SKM-1 (cell line): ENCODE results near the gene TNFRSF19.

Experiments used
- DNase-seq: peaks from one replicate; lab custom pipeline; 2025; ENCODE audit not compliant: unreplicated experiment; lab: John Stamatoyannopoulos, UW

The TNFRSF19 gene

DNA sequence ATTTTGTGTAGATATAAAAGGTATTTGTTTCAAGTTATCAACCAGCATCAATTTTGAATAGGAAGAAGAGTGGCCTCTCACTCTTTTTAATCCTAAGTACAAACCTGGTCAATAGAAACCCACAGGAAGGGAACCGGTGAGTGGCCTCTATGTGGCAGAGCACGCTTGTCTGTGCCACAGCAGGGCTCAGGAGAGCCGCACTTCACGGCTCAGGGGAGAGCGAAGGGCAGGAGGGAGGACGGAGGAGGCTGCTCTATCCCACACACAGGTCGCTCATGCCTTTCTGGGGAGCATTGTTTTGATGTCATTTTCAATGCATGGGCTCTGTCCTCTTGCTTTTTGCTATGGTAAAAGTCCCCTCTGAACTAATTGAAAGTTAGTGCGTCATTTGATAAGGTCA, 57.2 kb downstream of the TNFRSF19 start:
- DNase-seq: no peak

DNA sequence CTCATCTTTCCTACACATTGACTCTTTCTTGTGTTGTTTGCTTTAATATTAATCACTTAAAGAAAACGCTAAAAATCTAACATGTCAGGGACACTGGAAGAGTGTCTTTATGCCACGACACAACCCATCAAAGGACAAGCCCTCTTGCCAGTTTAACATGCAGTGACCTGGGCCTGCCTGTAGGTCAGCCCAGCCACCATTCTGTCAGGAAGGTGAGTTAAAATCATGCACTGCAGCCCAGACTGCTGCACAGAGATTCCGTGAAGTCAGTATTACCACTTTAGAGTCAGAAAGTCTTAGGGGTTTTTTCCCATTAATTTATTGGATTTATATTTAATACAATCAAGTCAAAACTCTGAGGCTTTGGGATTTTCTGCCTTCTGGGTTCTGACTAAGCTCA, 58.0 kb downstream of the TNFRSF19 start:
- no peak for DNase-seq

DNA sequence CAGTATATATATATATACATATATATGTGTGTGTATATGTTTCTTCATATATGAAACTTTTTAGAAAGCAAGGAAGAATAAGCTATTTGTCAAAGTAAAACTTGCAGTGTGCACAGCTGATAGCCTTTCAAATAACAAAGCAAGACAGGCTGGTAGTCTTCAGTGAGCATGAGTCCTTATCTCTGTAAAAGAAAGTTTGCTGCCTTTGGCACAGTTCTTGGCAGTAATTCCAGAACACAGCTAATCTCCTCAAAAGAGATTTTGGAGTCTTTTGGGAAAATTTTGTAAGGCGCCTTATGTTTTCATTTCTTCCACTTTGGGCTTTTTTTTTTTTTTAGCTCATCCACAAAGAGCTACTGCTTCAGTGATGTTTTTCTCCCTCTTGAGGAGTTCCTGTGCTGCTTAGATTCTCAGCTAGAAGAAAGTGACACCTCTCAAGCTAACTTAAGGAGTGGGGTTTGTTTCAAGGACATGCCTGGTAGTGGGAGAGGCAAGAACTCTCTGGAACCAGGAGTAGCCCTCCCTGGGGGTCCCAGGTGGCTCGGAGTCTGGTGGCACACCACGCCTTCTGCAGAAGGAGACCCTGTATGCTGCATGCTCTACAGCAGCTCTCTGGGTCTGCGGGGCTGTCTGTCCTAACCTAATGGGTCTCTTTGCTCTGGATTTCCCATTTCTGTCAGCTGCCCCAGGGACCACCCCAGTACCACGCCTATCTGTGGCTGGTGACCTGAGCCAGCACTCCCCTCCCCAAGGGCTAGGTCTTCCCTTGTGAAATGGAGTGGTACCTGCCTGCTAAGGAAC, 58.8 kb downstream of the TNFRSF19 start:
- DNase-seq: no peak

DNA sequence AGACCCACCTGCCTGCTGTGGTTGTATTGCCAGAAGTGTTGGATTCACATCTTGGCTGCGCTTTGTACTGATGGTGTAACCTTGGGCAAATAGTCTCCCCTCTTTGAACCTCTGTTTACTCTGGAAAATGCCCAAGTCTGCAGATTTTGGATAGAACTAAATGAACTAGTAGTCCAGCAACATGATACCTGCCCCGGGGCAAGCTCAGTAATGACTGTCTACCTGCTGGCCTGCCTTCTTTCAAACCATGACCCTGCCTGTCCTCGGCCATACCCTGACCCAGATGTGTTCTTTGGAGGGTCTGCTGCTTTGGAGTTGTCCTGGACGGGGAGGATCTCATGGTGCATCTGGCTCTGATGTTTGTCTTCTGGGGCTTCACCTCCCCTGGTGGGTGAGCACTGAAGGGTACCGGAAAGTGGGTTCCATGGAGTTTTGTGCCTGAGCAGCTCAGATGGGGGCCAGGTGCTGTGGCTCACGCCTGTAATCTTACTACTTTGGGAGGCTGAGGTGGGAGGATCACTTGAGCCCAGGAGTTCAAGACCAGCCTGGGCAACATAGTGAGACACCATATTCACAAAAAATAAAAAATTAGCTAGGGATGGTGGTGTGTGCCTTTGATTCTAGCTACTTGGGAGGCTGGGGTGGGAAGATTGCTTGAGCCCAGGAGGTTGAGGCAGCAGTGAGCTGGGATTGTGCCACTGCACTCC, 59.5 kb downstream of the TNFRSF19 start:
- no peak for DNase-seq

DNA sequence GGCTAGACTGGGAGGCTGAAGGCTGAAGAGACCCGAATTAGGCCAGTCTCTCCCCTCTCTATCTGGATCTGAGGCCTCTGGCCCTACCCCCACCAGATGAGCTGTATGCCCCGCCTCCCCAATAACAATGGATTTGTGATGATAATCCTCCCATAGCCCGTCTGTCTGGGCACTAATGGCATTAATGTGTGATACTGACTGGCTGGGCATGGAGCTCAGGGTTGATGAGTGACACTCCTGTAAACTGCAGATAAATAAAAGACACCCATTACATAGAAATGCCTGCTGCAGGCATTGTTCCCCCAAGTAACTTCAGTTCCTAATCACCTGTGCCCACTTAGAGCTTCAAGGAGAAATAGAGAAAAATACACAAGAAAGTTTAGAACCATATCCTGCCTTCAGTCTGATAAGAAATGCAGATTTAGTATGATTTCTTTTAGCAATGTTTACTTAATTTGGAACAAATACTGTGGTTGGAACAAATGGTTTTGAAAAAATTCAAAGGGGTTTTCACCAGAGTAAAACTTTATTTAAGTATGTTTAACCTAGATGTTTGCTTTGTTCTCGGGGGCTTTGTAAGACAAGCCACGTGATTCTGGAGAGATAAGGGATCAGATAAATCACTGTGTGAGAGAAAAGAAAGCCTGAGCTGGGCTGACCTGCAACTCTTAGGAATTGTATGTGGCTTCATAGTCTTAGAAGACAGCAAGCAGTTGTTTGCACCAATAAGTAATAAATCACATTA, 60.3 kb downstream of the TNFRSF19 start:
- DNase-seq: no peak

DNA sequence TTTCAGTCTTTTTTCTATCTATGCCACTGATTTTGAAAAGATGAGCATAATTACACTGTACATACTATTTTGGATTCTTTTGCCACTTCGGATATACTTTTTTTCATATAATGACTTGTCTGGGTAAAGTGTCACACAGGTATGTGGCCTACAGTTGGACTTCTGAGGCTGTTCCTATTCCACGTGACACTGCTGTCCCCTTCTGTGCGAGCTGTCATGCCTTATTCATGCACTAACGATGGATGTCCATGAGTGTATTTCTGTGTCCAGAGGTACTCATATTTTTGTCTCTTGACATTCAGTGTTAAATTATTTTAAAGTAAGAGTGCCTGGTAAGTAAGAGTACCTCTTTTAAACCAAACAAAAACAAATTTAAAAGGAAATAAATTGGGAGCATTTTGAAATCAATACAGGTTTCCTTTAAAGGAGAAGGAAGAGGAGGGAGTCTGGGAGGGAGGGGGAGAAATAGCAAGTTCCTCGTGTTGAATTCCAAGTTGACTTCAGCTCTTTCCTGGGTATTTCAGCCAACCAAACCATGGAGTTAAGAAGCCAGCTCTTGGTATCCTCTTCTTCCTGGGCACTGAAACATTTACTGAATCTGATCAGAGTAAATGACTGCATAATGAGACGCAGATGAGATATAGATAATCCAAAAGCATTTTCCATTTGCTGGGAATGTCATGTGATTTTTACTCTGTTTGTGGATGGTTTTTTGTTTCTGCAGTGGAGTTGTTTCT, 61.3 kb downstream of the TNFRSF19 start:
- no peak for DNase-seq

DNA sequence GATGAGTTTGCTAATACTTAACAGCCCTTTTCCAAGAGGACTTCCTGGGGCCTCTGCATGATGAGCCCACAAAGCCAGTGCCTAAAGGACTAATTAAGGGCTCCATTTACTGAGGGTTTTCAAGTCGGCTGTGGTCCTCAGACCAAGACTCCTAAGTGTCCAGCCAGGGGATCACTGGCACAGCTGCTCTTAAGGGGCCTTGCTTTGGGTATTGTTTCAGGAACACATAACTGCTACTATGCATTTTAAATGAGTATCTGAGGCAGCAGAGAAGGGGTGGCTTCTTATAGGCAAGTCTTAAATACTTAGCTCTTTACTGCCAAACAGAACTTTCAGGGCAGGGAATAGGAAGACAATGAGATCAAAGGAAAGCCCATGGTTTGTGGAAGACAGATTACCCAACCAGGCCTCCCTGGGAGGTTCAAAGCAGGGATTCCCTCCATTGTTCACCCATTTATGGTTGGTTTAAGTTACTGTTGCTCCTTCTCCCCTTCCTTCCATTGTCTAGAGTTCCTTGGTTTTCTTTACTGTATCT, 61.9 kb downstream of the TNFRSF19 start:
- DNase-seq: no peak

DNA sequence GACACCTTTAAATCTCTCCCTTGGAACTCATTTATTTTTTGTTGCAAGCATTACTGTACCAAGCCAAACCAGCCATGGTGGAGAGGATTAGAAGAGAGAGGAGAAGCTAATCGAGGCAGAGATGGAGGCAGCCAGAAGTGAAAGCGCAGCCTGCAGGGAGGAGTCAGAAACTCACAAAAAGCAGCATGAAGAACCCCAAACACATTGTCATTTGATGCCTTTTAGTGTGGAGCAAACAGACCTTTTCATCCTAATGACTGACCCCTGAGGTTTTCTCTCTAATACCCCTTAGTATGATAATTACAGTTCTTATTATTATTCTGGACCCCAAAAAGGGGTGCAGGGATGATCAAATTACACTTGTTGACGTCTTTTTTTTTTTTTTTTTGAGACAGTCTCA, 62.5 kb downstream of the TNFRSF19 start:
- no peak for DNase-seq

DNA sequence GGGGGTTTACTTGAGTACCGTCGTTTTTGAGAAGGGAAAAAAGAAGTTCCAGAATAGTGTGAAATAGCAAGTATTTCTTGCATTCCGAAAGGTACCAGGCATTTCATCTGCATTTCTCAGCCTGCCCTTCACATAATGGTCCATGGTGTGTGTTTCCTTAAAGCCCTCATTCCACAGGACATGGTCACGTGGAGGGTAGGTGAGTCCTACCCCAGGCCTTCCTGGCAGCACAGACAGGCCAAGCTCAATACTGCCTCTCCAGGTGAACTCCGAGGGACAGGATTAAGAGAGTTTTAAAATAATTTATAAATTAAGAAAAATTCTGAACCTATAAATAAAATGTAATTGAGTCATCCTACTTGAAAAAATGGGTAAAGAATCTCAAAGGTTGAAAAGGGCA, 64.7 kb downstream of the TNFRSF19 start:
- no peak for DNase-seq

DNA sequence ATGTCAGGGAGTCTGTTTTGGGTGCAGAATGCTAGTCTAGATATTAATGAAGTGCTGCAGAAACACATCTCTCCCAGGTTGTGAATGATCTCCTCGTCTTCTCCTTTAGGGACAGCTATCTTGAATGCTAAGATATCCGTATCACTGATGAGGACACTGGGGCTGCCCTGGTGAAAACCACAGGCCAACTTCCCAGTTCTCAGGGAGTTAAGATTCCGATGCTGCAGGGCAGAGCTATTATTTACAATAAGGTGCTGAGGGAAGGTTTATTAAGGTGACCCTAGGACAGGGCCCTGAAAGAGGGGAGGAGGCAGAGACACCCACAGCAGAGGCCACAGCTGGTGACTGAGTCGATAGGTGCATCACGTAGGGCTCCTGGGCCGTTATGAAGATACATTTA, 66.1 kb downstream of the TNFRSF19 start:
- no peak for DNase-seq

DNA sequence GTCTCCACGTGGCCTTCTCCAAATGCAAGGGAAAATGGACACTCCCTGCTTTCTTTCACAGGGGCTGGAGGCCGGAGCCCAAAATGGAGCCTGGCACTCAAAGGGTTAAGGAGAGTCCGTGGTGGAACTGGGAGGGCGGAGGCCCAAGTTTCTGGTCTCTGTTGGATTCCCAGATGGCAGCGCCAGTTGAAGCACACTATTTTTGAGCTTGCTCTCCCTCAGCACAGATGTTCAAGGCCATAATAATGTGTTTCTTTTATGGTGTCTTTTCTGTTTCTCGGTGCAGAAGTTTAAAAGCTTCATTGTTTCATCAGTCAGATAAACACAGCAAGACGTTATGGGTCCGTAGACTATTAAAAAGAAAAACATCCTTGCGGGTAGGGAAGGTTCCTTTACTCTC, 67.6 kb downstream of the TNFRSF19 start:
- no peak for DNase-seq

DNA sequence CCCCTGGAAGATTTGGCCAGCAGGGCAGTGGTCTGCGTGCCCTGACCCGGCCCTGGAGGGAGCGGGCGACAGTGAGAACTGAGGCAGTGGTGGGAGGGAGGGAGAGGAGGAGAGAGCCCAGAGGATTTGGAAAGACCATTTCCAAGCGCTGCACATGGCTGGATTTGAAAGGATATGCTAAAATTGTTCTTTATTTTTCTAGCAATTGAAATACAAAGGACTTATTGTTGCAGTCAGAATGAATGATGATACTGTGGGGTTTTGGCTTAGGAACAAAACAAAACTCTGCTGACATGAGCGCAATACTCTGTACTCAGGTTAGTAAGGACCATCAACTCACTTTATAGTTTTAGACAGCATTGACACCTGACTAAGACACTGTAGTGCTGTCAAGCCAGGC, 69.5 kb downstream of the TNFRSF19 start:
- DNase-seq: no peak

DNA sequence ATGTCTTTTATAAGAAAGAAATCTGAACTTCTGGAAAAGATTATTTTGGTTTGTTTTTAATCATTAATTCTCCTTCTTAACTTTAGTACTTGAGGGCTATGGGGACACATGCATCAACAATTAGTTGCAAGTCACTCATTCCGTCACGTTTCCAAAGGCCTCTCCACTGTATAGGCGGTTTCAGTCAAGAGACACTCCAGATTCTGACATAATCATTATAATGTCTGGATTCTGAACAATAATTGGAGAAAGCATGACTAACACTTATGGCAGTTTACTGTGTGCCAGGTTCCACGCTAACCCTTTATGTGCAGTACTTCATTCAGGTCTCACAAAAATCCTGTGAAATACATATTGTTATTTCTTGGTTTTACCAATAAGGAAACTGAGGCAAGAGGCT, 71.9 kb downstream of the TNFRSF19 start:
- no peak for DNase-seq

DNA sequence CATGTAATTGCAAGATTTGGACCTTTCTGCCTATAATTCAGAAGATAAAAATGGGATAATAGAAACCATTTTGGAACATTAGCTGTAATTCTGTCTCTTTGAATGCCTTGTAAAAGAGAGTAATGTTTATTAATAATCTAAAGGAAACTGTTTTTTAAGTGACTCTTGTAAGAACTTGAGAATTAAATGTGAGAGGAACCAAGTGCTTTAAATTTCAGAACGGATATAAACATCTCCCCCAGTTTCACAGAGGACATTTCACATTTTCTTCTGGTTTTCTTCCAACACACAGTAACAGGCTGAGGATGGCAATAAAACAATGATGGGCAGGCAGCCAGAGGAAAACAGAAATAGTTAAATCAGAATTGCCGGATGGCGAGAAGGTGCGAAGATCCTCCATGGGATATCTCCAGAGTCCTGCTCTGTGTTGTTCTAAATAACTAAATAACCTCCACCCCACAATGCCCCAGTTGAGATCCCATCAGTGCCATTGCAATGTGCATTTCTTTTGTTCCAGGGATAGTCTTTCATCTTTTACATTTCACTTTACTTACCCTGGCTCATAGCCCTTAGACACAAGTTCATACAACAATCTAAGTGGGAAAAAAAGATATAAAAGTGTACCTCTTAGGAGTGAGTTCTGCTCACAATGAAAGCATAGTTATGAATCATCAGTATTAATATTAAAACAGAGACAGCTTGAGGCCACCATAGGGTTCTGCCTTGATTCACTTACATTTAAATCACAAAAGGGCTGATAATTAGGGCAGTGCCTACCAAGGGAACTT, 73.3 kb downstream of the TNFRSF19 start:
- no peak for DNase-seq

DNA sequence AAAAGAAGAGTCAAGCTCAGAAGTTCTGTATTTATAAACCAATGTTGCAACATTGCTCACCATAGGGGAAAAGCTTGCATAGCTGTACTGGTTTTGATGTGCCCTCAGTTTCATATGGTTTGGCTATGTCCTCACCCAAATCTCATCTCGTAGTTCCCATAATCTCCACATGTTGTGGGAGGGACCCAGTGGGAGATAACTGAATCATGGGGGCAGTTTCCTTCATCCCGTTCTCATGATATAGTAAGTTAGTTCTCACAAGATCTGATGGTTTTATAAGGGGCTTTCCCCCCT, 73.9 kb downstream of the TNFRSF19 start:
- DNase-seq: no peak

DNA sequence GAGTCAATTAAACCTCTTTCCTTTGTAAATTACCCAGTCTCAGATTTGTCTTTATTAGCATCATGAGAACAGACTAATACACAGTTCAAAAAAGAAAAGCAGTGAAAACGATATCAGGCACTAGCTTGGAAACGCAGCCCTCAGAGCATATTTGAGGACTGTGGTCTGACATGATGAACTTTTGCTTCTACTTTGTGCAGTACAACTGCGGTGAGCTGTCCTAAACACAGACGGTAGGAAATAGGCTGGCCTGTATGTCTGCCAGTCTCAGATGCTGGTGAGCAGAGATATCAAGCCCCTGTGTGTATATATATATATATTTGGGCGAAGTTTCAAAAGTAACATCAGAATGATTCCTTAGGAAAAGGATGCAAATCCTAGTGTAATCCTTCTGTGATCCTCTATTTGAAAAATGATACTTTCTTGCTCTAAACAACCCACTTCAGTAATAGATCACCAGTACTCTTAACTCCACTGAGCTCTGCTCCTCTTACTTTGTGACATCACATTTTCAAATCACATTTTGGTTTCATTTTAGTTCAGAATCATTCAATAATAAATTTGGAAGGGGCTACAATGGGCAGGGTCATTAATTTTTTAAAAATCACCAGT, 74.4 kb downstream of the TNFRSF19 start:
- no peak for DNase-seq

DNA sequence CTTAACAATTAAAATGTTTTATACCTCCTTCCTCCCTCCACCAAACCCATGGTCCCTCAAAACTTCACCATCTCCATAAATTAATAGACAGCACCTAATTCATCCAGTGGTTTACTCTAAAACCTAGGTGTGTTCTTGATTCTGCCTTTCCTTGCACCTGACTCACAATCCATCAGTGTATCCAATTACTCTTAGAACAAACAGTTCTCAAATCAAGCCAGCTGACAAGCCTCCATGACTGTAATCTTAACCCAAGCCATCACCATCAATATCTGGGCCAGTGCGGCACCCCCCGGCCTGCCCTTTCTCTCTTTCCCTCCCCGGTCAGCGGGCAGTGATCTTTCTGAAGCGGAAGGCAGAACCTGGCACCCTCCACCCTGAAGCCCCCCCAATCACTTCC, 75.6 kb downstream of the TNFRSF19 start:
- no peak for DNase-seq

DNA sequence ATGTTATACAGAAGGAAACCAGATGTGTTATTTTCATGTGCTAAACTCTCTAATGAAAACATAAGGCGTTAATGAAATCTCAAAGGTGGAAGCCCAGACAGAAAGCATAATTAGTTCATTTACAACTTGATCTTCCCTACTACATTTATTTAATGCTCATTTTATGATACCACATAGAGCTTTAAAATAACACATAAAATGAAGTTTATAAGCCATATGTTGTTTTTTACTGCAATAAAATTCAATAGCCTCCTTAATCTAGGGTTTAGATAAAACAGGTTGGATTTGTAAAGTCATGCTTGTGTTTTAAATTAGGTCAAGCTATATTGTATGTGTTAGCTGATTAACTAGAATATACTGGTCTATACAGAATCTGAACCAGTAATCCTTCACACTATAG, 81.2 kb downstream of the TNFRSF19 start:
- DNase-seq: no peak

DNA sequence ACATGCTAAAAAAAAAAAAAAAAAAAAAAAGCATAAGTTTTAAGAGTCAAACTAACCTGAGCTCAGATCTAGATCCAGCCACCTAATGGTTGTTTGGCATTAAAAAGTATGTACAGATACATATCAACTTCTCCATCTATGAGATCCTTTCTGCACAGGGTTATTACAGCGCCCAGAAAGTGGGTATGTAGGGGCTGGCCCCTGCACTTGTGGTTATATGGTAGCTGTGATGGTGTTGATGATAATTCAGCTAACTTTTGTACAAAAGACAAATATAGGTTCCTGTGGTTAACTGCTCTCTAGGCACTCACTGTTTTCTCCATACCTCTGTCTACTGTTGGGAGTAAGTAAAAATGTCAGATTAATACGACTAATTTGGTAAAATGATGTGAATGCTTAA, 81.7 kb downstream of the TNFRSF19 start:
- DNase-seq: no peak
